HCT116 (cell line): ENCODE measurements around the gene PDIA2. TPM values are rescaled to one million over a fixed set of nuclear protein-coding genes. Genes with fewer than 3 reads are reported as not detected.

Experiments used
- ATAC-seq: fragments of 200-7000 bp; cut with Tn5 transposase; 2 replicates; pipeline ENCODE4 v1.9.1; 2020; ENCODE audit warnings: mild to moderate bottlenecking, moderate library complexity
- BruUV-seq: library from RNA; stranded (reverse); fragments of 400-500 nt; replicated peaks from 2 replicates; lab custom pipeline; 2021; lab: Mats Ljungman, UMichigan
- CTCF ChIA-PET: fragments of 300-600 bp; sonication (Branson Sonifier 250); formaldehyde crosslinking; loops from one replicate; lab custom pipeline; 2021; ENCODE audit warnings: antibody characterized with exemption; lab: Charles Lee
- POLR2A ChIA-PET: fragments of 300-600, 350-600 bp; sonication (Branson Sonifier 250); formaldehyde crosslinking; loops from one replicate; lab custom pipeline; 2021; ENCODE audit warnings: antibody characterized with exemption; lab: Charles Lee
- RAD21 ChIA-PET, 2 experiments: fragments of 300-600 bp; sonication (Branson Sonifier 250); formaldehyde crosslinking; loops; one replicate each; lab custom pipeline; 2023; ENCODE audit warnings: low total read pairs in 2 of 2; ENCODE audit not compliant: uncharacterized antibody in 2 of 2, unreplicated experiment in 2 of 2, low non-redundant PET in 1 of 2; lab: Charles Lee
- DNase-seq: peaks from one replicate; pipeline ENCODE4 v3.0.0-alpha.2; 2010; ENCODE audit warnings: low read depth, low spot score
- H2AFZ ChIP-seq: fragments of 200-600 bp; shearing (Covaris generic), sonication (generic); 2 replicates; pipeline ENCODE4 v1.6.1; 2017; ENCODE audit warnings: low read depth, mixed run types, mixed read lengths, antibody characterized with exemption, low read length; ENCODE audit not compliant: poor library complexity, severe bottlenecking
- H3K27ac ChIP-seq: 2 replicates; pipeline ENCODE4 v1.5.1; 2012; ENCODE audit warnings: low read depth, low read length
- H3K27me3 ChIP-seq: fragments of 200-600 bp; sonication (generic); 2 replicates; pipeline ENCODE4 v1.6.1; 2016; ENCODE audit warnings: mixed run types, low read length, mixed read lengths; ENCODE audit not compliant: insufficient read depth
- H3K36me3 ChIP-seq, 2 experiments: fragments of 200-500 bp in 1 of 2; fragments of 200-600 bp in 1 of 2; sonication (Bioruptor generic) in 1 of 2; sonication (generic) in 1 of 2; 2 replicates each; pipeline versions ENCODE4 v1.5.1 to v1.6.1; 2014 to 2016; ENCODE audit warnings: low read length in 2 of 2, inconsistent platforms in 1 of 2, mixed read lengths in 1 of 2, mixed run types in 1 of 2; ENCODE audit not compliant: insufficient read depth in 2 of 2, control insufficient read depth in 1 of 2
- H3K4me1 ChIP-seq, 2 experiments: fragments of 200-600 bp in 1 of 2; sonication (generic) in 1 of 2; 2 replicates each; pipeline versions ENCODE4 v1.5.1 to v1.6.1; 2012 to 2017; ENCODE audit warnings: low read length in 2 of 2, inconsistent platforms in 1 of 2, mild to moderate bottlenecking in 1 of 2, mixed read lengths in 1 of 2, mixed run types in 1 of 2, moderate library complexity in 1 of 2; ENCODE audit not compliant: insufficient read depth in 2 of 2, control insufficient read depth in 1 of 2
- H3K4me2 ChIP-seq: fragments of 200-600 bp; sonication (generic); 2 replicates; pipeline ENCODE4 v1.6.1; 2017; ENCODE audit warnings: mixed run types, low read length, mixed read lengths
- H3K4me3 ChIP-seq, 2 experiments: fragments of 200-600 bp in 1 of 2; sonication (generic) in 1 of 2; replicated peaks in 1 of 2; 2 replicates each; pipeline ENCODE4 v1.5.1; 2011 to 2016; ENCODE audit warnings: low read length in 2 of 2, control low read depth in 1 of 2, low read depth in 1 of 2, mild to moderate bottlenecking in 1 of 2, mixed read lengths in 1 of 2, mixed run types in 1 of 2
- H3K79me2 ChIP-seq: fragments of 200-600 bp; sonication (generic); 2 replicates; pipeline ENCODE4 v1.6.1; 2017; ENCODE audit warnings: mild to moderate bottlenecking, mixed run types, low read length, moderate library complexity, mixed read lengths; ENCODE audit not compliant: insufficient read depth
- H3K9ac ChIP-seq: fragments of 200-600 bp; sonication (generic); 2 replicates; pipeline ENCODE4 v1.6.1; 2016; ENCODE audit warnings: low read length, mixed read lengths
- H3K9me2 ChIP-seq: fragments of 200-600 bp; sonication (generic), shearing (Covaris generic); 2 replicates; pipeline ENCODE4 v1.6.1; 2017; ENCODE audit warnings: mixed run types, mild to moderate bottlenecking, moderate library complexity; ENCODE audit not compliant: insufficient read depth
- H3K9me3 ChIP-seq, 2 experiments: fragments of 200-500 bp in 1 of 2; fragments of 200-600 bp in 1 of 2; sonication (Bioruptor generic) in 1 of 2; sonication (generic) in 1 of 2; 2 replicates each; pipeline ENCODE4 v1.6.1; 2014 to 2017; ENCODE audit warnings: low read length in 2 of 2, mixed read lengths in 2 of 2, inconsistent platforms in 1 of 2, low read depth in 1 of 2, mild to moderate bottlenecking in 1 of 2, mixed run types in 1 of 2, moderate library complexity in 1 of 2; ENCODE audit not compliant: control insufficient read depth in 1 of 2, insufficient read depth in 1 of 2
- H4K20me1 ChIP-seq: fragments of 200-600 bp; sonication (generic), shearing (Covaris generic); 2 replicates; pipeline ENCODE4 v1.6.1; 2017; ENCODE audit warnings: mixed run types, mild to moderate bottlenecking, moderate library complexity; ENCODE audit not compliant: insufficient read depth
- ATF3 ChIP-seq: IDR thresholded peaks from 2 replicates; pipeline ENCODE4 v1.6.1; 2012
- EGR1 ChIP-seq: IDR thresholded peaks from 2 replicates; pipeline ENCODE4 v1.6.1; 2012; ENCODE audit warnings: low read depth
- REST ChIP-seq: IDR thresholded peaks from 2 replicates; pipeline ENCODE4 v1.6.1; 2012; ENCODE audit warnings: low read depth
- SIN3A ChIP-seq: IDR thresholded peaks from 2 replicates; pipeline ENCODE4 v1.6.1; 2012; ENCODE audit warnings: low read depth
- intact Hi-C: fragments of 100-400 bp; cut with micrococcal nuclease; formaldehyde crosslinking; loops from 2 replicates; pipeline ENCODE4 v1.10.0; 2022
- total RNA-seq: library from RNA; stranded (reverse); gene quantifications from one replicate; pipeline ENCODE4 v1.2.1, GENCODE V29; 2021; ENCODE audit not compliant: unreplicated experiment
- TF ChIP-seq, protein P1 (sequence below): IDR thresholded peaks from 2 replicates; pipeline ENCODE4 v1.6.1; 2012

PDIA2 gene
- total RNA-seq, 1 experiment from 2014 or later: 0.93 TPM

GRCh38 chr16:282491-282890 lies 473 bp upstream of the PDIA2 start:
- Histone ChIP-seq H2AFZ (no peak overlapping the region), H3K4me3 (no peak overlapping the region), H3K27ac (no peak overlapping the region), H3K4me2 (no peak overlapping the region), H3K36me3 (no peaks in the 10 kb centered on the region), H4K20me1 (no peaks in the 10 kb centered on the region), H3K9me3 (no peaks in the 10 kb centered on the region), H3K4me1 (no peaks in the 10 kb centered on the region), H3K79me2 (no peaks in the 10 kb centered on the region), H3K9me2 (no peaks in the 10 kb centered on the region), H3K27me3 (no peaks in the 10 kb centered on the region), H3K9ac (no peak overlapping the region)
- DNase-seq (no peak), ATAC-seq (no peak)
- TF ChIP-seq ATF3 (no peak), EGR1 (no peak), REST (no peak), SIN3A (no peak)
- TF ChIP-seq, protein P1, sequence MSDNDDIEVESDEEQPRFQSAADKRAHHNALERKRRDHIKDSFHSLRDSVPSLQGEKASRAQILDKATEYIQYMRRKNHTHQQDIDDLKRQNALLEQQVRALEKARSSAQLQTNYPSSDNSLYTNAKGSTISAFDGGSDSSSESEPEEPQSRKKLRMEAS: no peak
- ChIA-PET POLR2A (no interaction called here), RAD21 (no interaction called here), CTCF (no interaction called here)
- no TSS peak for BruUV-seq
- intact Hi-C loops: no loop called here
